Loucy (cell line): Measurements from ENCODE around the gene AUH.

Experiments used
- H2AFZ ChIP-seq: fragments of 200-600 bp; sonication (generic); 2 replicates; pipeline ENCODE4 v1.6.0; 2016; ENCODE audit warnings: antibody characterized with exemption, mild to moderate bottlenecking, low read length, moderate library complexity
- H3F3A ChIP-seq: fragments of 200-600 bp; 2 replicates; pipeline ENCODE4 v1.6.0; 2016; ENCODE audit warnings: antibody characterized with exemption, low read depth, mild to moderate bottlenecking
- H3K27me3 ChIP-seq: fragments of 200-600 bp; sonication (generic); 2 replicates; pipeline ENCODE4 v1.6.1; 2014; ENCODE audit warnings: low read length, mild to moderate bottlenecking; ENCODE audit not compliant: insufficient read depth, poor library complexity, severe bottlenecking
- H3K36me3 ChIP-seq: fragments of 200-600 bp; sonication (generic); 2 replicates; pipeline ENCODE4 v1.6.1; 2016; ENCODE audit warnings: low read length; ENCODE audit not compliant: insufficient read depth
- H3K4me1 ChIP-seq: fragments of 200-600 bp; sonication (generic); 2 replicates; pipeline ENCODE4 v1.5.1; 2014; ENCODE audit warnings: low read length, mild to moderate bottlenecking; ENCODE audit not compliant: insufficient read depth, poor library complexity, severe bottlenecking
- H3K4me2 ChIP-seq: fragments of 200-600 bp; sonication (generic); 2 replicates; pipeline ENCODE4 v1.6.0; 2014; ENCODE audit warnings: antibody characterized with exemption, low read length, low read depth, mild to moderate bottlenecking; ENCODE audit not compliant: poor library complexity, severe bottlenecking
- H3K4me3 ChIP-seq: fragments of 200-600 bp; sonication (generic); 2 replicates; pipeline ENCODE4 v1.5.1; 2014; ENCODE audit warnings: low read length, mild to moderate bottlenecking, mixed read lengths; ENCODE audit not compliant: poor library complexity, severe bottlenecking
- H3K79me2 ChIP-seq: fragments of 200-600 bp; sonication (generic); 2 replicates; pipeline ENCODE4 v1.6.1; 2014; ENCODE audit warnings: low read length; ENCODE audit not compliant: insufficient read depth
- H3K9ac ChIP-seq: fragments of 200-600 bp; sonication (generic); 2 replicates; pipeline ENCODE4 v1.6.0; 2014; ENCODE audit warnings: mild to moderate bottlenecking, low read depth, low read length, moderate library complexity; ENCODE audit not compliant: poor library complexity, severe bottlenecking
- H3K9me2 ChIP-seq: fragments of 200-600 bp; sonication (generic); replicated peaks from 2 replicates; pipeline ENCODE4 v1.6.1; 2016; ENCODE audit warnings: low read depth, low read length, mixed read lengths
- H3K9me3 ChIP-seq: fragments of 200-600 bp; sonication (generic); 2 replicates; pipeline ENCODE4 v1.6.1; 2014; ENCODE audit warnings: mild to moderate bottlenecking, antibody characterized with exemption, low read length, low read depth; ENCODE audit not compliant: insufficient read depth
- H4K20me1 ChIP-seq: fragments of 200-600 bp; sonication (generic); 2 replicates; pipeline ENCODE4 v1.6.0; 2014; ENCODE audit warnings: antibody characterized with exemption, low read length, mild to moderate bottlenecking; ENCODE audit not compliant: insufficient read depth, poor library complexity, severe bottlenecking
- EZH2phosphoT487 ChIP-seq: fragments of 200-600 bp; IDR thresholded peaks from 2 replicates; pipeline ENCODE4 v1.6.1; 2018; ENCODE audit warnings: antibody characterized with exemption, mild to moderate bottlenecking, moderate library complexity, borderline replicate concordance
- TF ChIP-seq, protein P1 (sequence below): fragments of 200-600 bp; sonication (generic); conservative IDR thresholded peaks from 2 replicates; pipeline ENCODE4 v1.5.1; 2014; ENCODE audit warnings: mild to moderate bottlenecking, antibody characterized with exemption, low read length

AUH gene

DNA sequence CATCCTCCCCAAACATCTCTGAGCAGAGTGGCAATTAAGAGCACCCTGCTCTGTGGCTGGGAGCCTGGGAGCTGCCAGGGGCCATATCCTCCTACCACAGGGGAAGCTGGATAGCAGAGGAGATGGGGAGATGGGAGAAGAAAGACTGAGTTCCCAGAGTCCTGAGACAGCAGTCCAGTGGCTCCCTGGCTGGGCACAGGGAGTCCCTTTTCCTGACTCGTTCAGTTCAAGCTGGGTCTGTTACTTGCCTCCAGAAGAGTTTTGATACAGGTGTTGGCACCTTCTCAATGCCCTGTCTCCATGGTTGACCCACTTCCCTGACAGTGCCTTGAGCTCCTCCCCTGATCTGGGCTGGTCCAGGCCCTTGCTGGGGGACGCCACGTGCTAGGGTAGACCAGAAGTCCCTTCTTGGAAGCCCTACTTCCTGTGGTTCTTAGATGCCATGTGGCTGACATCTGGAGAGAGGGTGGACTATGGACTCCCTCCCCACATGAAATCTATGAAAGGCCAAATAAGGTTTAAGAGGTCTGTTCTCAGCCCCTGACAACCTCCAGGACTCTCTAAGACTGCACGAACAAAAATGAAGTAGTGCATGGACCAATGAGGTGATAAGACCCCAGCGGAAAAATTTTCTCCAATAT, 166.2 kb downstream of the AUH start:
- peaks cover 69% of the 10 kb centered on the region for H3K4me1 ChIP-seq
- H3K27me3 ChIP-seq = no peaks in the 10 kb centered on the region

DNA sequence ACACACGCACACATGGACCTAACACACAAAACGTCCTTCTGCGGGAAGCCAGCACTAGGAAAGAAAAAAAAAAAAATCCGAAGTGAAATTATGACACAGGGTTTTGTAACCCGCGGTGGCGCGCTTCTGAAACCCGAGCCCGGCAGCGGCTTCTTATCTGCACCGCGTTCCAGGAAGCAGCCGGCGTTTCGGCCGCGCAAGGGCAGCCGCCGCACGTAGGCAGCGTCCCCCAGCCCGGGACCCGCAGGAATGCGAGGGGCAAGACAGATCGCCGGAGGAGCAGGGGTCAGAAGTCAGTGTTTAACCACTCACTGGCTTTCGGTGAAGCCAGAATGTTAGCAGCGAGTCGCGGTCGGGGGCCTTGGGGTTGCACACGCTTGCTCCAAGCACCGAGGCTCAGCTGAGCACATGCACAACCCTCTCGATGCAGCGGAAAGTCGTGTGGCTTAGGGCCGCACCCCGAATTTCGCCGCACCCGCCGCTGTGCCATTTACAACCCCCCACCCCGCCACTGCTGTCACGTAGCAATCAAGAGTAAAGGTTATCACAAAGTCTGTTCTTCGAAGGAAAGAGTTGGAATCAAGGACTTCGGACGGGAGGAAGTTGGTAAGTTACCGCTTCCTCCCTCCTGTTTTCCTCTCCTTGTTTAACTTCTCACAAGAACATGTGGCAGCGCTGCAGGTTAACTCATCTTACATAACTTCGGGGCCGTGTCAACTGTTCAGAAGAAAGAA, 167.9 kb downstream of the AUH start:
- H3K4me2 ChIP-seq = peak overlapping the region; percentile 82
- H3K27me3 ChIP-seq = no peaks in the 10 kb centered on the region
- peak overlapping the region; percentile 95 for H3K9ac ChIP-seq
- peak overlapping the region; percentile 77 for H3K4me3 ChIP-seq
- H4K20me1 ChIP-seq = no peaks in the 10 kb centered on the region
- no peak for TF ChIP-seq EZH2phosphoT487
- TF ChIP-seq, protein P1, sequence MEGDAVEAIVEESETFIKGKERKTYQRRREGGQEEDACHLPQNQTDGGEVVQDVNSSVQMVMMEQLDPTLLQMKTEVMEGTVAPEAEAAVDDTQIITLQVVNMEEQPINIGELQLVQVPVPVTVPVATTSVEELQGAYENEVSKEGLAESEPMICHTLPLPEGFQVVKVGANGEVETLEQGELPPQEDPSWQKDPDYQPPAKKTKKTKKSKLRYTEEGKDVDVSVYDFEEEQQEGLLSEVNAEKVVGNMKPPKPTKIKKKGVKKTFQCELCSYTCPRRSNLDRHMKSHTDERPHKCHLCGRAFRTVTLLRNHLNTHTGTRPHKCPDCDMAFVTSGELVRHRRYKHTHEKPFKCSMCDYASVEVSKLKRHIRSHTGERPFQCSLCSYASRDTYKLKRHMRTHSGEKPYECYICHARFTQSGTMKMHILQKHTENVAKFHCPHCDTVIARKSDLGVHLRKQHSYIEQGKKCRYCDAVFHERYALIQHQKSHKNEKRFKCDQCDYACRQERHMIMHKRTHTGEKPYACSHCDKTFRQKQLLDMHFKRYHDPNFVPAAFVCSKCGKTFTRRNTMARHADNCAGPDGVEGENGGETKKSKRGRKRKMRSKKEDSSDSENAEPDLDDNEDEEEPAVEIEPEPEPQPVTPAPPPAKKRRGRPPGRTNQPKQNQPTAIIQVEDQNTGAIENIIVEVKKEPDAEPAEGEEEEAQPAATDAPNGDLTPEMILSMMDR = no peak
- H3K36me3 ChIP-seq = no peaks in the 10 kb centered on the region
- peaks cover 75% of the 10 kb centered on the region for H3K4me1 ChIP-seq
- H3K79me2 ChIP-seq = peaks cover 18% of the 10 kb centered on the region
- peaks cover 20% of the 10 kb centered on the region for H3F3A ChIP-seq
- H3K9me3 ChIP-seq = no peaks in the 10 kb centered on the region
- no peaks in the 10 kb centered on the region for H3K9me2 ChIP-seq
- peak overlapping the region; percentile 52; the same call in 1 of the 2 replicates for H2AFZ ChIP-seq

More for the DNA sequence above, 166.2 kb downstream of the AUH start:
- no peaks in the 10 kb centered on the region for H3K9me2 ChIP-seq
- H3K4me3 ChIP-seq = peak overlapping the region; percentile 77
- TF ChIP-seq EZH2phosphoT487 = no peak
- TF ChIP-seq, protein P1 = no peak
- H3K36me3 ChIP-seq = no peaks in the 10 kb centered on the region; the same call in 1 of the 2 replicates
- peaks cover 5% of the 10 kb centered on the region; the same call in 1 of the 2 replicates for H3K9me3 ChIP-seq
- peak overlapping the region; percentile 82 for H3K4me2 ChIP-seq
- H4K20me1 ChIP-seq = no peaks in the 10 kb centered on the region
- H3K9ac ChIP-seq = peak overlapping the region; percentile 95
- no peak overlapping the region for H2AFZ ChIP-seq
- H3K79me2 ChIP-seq = peaks cover 18% of the 10 kb centered on the region
- H3F3A ChIP-seq = peaks cover 20% of the 10 kb centered on the region

DNA sequence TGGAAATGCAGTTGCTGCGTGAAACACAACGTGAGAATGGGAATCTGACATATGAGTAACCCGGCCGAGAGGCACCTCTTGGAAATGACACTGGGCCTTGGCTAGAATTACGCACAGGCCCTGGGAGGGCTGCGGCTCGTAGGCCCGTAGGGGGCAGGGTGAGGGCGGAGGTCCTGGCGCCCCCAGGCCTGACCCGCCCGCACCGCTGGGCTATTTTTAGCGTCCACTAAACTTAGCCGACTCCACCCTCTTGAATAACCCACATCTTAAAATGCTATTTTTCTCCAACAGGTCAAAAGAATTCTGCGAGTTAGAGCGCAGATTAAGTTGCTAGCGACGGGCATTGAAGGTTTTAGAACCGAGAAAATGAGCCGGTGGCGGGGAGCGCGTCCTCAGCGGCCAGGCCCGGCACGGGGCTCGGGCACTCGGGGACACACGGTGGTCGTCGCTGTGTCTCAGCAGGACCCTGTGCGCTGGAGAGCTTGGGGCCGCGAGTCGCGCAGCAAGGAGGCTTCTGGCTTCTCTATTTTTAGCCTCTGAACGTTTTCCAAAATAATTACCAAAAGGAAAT, 168.5 kb downstream of the AUH start:
- Histone ChIP-seq H3K4me3 (peak overlapping the region; percentile 77), H3K9ac (peak overlapping the region; percentile 95), H3K79me2 (peaks cover 18% of the 10 kb centered on the region), H3K9me3 (no peaks in the 10 kb centered on the region), H3K4me1 (peaks cover 75% of the 10 kb centered on the region), H3K36me3 (no peaks in the 10 kb centered on the region), H3K9me2 (no peaks in the 10 kb centered on the region), H2AFZ (no peak overlapping the region), H3K4me2 (peak overlapping the region; percentile 82), H3K27me3 (no peaks in the 10 kb centered on the region), H4K20me1 (no peaks in the 10 kb centered on the region), H3F3A (peaks cover 20% of the 10 kb centered on the region)
- TF ChIP-seq, protein P1 = peak; percentile 10; the same call in 1 of the 2 replicates
- TF ChIP-seq EZH2phosphoT487 = no peak
